PFSK-1 (cell line): ENCODE results near the gene FOXK1.

ENCODE experiments used
- REST ChIP-seq, 2 experiments: IDR thresholded peaks; 2 replicates each; pipeline versions ENCODE4 v1.6.1 to v1.8.0; 2011 to 2012; ENCODE audit warnings: low read depth in 2 of 2, low read length in 2 of 2, control low read depth in 1 of 2, inconsistent platforms in 1 of 2, mild to moderate bottlenecking in 1 of 2, moderate library complexity in 1 of 2; ENCODE audit not compliant: insufficient read depth in 1 of 2
- TAF1 ChIP-seq: IDR thresholded peaks from 2 replicates; pipeline ENCODE4 v1.6.1; 2012; ENCODE audit warnings: low read length, control low read depth, borderline replicate concordance; ENCODE audit not compliant: insufficient read depth

DNA sequence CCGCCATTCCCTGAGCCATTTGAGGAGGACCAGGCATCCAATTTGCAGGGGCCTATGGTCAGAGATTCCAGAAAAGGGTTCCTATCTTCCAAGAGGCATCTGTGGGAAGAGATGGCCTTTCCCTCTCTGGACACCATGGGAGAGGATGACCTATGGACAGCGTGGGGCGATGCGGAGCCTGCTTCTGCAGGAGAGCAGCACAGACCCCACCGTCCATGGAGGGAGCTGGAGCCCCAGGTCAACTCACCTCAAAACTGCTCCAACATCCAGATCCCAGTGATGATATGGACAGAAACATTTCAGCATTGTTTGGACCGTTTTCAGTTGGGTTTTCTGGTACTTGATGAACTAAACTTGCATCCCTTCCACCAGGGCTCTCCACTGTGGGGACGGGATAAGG lies 34.0 kb upstream of the FOXK1 start:
- TF ChIP-seq REST (IDR thresholded peaks at IDR 0.05; ENCODE audit: insufficient read depth in 1 of 2, low read depth in 2 of 2, low read length in 2 of 2), result no peak
- no peak for TF ChIP-seq TAF1
